D721Med (cell line): ENCODE results near the gene PTPMT1.
A peak's percentile ranks its signal among the peaks of the same experiment; 100 is the strongest.

Experiments
- DNase-seq: peaks from one replicate; pipeline ENCODE4 v3.0.0; 2011; ENCODE audit warnings: low spot score; ENCODE audit not compliant: insufficient read length
- FAIRE-seq: peaks from 2 replicates; lab custom pipeline; 2011; peaks lifted over from hg19 to GRCh38; lab: Jason Lieb, UNC
- CTCF ChIP-seq: IDR thresholded peaks from 2 replicates; pipeline ENCODE4 v1.5.1; 2012; ENCODE audit warnings: mild to moderate bottlenecking, control low read depth; ENCODE audit not compliant: insufficient read depth; ENCODE audit errors: missing control alignments

Gene PTPMT1

GRCh38 chr11:47606731-47607130, 41.3 kb downstream of the PTPMT1 start:
- no peak for DNase-seq
- TF ChIP-seq CTCF, result no peak
- FAIRE-seq, result no peak

- no peak for FAIRE-seq
- DNase-seq, result no peak
- TF ChIP-seq CTCF, result no peak
Observed at GRCh38 chr11:47607380-47607779, 42.0 kb downstream of the PTPMT1 start.

GRCh38 chr11:47609675-47610074, 44.3 kb downstream of the PTPMT1 start:
- FAIRE-seq (no peak), DNase-seq (no peak)
- TF ChIP-seq CTCF, result no peak

GRCh38 chr11:47611348-47611794, 46.0 kb downstream of the PTPMT1 start:
- no peak for TF ChIP-seq CTCF
- DNase-seq (no peak), FAIRE-seq (no peak)

- DNase-seq, result no peak
- no peak for FAIRE-seq
- TF ChIP-seq CTCF, result no peak
Observed at GRCh38 chr11:47615249-47615648, 49.9 kb downstream of the PTPMT1 start.

GRCh38 chr11:47616726-47617416, 51.5 kb downstream of the PTPMT1 start:
- DNase-seq, result peak; percentile 56
- peak; percentile 94 for TF ChIP-seq CTCF
- no peak for FAIRE-seq

GRCh38 chr11:47617417-47617809, 52.0 kb downstream of the PTPMT1 start:
- no peak for DNase-seq
- no peak for TF ChIP-seq CTCF
- no peak for FAIRE-seq
